Measurements from ENCODE around the gene LRRC2.

The LRRC2 gene

DNA sequence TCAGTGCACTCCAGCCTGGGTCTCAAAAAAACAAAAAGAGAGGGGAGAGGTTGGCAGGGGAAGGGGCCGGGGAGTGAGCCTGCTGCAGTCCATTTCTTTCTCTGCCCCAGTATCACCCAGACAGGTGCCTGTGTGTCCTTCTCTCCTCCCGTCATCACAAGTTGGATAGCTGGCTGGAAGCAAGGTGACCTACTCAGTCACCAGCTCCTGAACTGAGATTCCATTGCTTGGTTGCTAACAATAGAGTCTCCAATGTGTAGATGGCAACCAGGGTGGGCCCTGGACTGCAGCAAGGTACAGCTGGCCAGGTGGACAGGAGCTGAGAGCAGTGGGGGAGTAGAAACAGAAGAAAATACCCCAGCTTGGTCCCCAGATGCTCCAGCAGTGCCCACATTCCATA is 4.6 kb downstream of the LRRC2 start:
- H3K27ac ChIP-seq, result no peak overlapping the region
- no peak for TF ChIP-seq ZFX (IDR thresholded peaks at IDR 0.05; ENCODE audit: borderline replicate concordance)
- TF ChIP-seq, protein P1, sequence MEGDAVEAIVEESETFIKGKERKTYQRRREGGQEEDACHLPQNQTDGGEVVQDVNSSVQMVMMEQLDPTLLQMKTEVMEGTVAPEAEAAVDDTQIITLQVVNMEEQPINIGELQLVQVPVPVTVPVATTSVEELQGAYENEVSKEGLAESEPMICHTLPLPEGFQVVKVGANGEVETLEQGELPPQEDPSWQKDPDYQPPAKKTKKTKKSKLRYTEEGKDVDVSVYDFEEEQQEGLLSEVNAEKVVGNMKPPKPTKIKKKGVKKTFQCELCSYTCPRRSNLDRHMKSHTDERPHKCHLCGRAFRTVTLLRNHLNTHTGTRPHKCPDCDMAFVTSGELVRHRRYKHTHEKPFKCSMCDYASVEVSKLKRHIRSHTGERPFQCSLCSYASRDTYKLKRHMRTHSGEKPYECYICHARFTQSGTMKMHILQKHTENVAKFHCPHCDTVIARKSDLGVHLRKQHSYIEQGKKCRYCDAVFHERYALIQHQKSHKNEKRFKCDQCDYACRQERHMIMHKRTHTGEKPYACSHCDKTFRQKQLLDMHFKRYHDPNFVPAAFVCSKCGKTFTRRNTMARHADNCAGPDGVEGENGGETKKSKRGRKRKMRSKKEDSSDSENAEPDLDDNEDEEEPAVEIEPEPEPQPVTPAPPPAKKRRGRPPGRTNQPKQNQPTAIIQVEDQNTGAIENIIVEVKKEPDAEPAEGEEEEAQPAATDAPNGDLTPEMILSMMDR (IDR thresholded peaks at IDR 0.05), result no peak

DNA sequence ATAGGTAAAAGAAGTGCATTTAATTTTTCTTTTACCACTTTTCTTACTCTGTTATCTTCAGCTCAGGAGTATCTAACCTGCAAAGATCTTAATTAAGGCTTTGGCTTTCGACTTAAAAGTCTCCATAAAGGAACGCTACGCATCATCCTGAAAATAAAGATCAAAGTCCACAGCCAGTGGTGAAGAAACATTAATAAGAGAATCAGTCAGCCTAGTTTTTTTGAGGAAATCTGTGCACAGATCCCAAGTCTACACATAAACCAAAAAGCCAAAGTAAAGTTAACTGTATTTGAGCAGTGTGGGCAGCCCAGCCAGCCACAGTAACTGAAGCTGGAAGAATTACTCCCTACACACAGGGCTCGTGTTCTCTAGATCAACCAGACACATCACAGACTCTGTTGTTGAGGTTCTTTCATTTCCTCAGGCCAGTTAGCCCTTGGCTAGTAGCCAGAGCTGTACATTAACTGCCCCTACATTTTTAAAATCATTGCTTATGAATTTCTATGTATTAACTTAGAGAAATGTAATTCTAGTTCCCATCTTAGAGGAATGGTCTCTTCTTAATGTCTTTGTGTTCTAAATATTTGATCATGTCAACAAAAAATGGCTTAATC is 6.9 kb downstream of the LRRC2 start:
- no peak overlapping the region; the same call in 1 of the 2 replicates for H3K27ac ChIP-seq
- TF ChIP-seq, protein P1 (IDR thresholded peaks at IDR 0.05), result no peak
- no peak for TF ChIP-seq ZFX (IDR thresholded peaks at IDR 0.05; ENCODE audit: borderline replicate concordance)

DNA sequence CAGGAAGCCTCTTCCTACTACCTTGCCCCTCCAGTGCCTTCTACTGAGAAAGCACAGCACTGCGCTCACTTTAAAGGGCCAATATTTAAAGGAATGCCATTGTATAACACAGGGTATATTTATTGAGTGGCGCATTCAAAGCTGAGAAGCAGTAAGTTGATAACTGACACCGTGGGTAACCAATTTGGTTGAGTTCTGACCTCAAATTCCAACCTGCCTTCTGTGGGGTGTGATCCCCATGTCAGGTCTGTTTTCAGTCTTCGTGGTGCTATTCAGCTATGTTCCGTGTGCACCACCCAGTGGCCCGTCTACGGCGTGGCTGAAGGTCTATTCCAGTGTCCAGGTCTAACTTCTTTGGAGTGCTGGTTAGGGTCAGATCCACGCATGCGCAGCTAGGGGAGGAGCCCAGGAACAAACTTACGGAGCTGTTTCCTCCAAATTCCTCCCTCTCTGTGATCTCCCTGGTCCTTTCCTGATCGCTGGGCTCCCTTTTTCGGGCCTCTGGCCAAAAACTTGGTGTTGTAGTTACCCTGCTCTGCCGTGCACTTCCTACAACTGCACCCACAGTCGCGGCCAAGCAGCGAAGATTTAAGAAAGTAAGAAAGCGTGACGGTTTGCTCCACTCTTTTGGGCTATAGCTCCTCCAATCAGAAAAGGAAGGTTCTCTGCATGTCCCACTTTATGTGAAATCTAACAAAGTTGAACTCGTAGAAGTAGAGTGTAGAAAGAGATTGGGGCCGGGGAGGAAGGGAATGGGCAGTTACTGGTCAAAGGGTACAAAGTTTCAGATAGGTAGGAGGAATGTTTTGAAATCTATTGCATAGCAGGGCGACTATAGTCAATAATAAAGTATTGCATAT is 7.7 kb downstream of the LRRC2 start:
- TF ChIP-seq ZFX (IDR thresholded peaks at IDR 0.05; ENCODE audit: borderline replicate concordance), result no peak
- TF ChIP-seq, protein P1 (IDR thresholded peaks at IDR 0.05), result peak; percentile 86
- H3K27ac ChIP-seq, result peak overlapping the region; percentile 22; the same call in 1 of the 2 replicates

DNA sequence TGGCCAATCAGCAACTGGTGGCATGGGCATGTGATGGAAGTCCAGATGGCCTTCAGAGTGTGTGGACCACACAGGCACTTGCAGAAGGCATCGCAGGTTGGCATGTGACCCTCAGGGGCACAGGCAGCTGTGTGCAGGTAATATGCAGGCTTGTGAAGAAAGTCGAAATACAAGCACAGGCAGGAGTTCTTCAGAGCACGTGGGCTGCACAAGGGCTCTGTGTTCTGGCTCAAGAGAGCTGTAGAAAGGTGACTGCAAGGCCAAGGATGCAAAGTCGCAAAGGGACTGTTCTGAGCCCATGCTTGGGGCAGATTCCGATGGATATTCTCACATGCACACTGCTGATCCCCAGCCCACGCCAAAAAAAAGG is 8.3 kb downstream of the LRRC2 start:
- H3K27ac ChIP-seq, result no peak overlapping the region
- no peak for TF ChIP-seq ZFX (IDR thresholded peaks at IDR 0.05; ENCODE audit: borderline replicate concordance)
- TF ChIP-seq, protein P1 (IDR thresholded peaks at IDR 0.05), result no peak

DNA sequence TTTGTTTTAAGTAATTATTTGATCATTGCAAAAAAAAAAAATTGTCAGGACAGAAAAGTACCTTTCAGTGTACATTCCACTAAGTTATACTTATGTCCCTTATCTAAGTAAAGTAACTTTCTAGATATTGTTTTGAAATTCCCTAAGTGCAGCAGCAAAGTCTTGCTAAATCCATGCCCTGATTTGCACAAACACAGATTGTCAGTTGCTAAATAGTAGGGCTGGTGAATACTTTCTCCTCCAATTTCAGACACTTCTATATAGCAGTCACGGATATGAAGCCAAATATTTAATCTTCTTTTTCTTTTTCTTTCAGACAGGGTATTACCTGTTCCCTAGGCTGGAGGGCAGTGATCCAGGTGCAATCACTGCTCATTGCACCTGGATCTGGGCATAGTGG is 12.9 kb downstream of the LRRC2 start:
- TF ChIP-seq, protein P1 (IDR thresholded peaks at IDR 0.05), result no peak
- TF ChIP-seq ZFX (IDR thresholded peaks at IDR 0.05; ENCODE audit: borderline replicate concordance), result no peak
- H3K27ac ChIP-seq, result no peak overlapping the region

DNA sequence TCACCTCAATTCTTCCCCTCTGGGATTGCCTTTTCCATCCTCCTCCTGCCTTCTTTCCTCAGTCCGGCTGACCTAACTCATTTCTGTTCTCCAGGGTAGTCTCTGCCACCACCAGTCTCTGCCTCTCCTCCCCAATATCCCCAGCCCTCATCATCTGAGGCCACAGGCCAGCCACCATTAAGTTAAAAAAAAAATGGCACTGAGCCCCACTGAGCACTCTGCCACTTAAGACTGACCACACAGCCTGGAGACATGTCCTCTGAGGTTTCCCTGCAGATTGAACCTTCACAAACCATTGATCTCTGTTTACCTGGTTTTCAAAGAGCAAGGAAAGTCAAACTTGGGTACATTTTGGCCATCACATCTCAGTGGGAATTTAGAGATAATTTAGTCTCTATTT is 13.6 kb downstream of the LRRC2 start:
- TF ChIP-seq ZFX (IDR thresholded peaks at IDR 0.05; ENCODE audit: borderline replicate concordance), result no peak
- TF ChIP-seq, protein P1 (IDR thresholded peaks at IDR 0.05), result no peak
- no peak overlapping the region for H3K27ac ChIP-seq

DNA sequence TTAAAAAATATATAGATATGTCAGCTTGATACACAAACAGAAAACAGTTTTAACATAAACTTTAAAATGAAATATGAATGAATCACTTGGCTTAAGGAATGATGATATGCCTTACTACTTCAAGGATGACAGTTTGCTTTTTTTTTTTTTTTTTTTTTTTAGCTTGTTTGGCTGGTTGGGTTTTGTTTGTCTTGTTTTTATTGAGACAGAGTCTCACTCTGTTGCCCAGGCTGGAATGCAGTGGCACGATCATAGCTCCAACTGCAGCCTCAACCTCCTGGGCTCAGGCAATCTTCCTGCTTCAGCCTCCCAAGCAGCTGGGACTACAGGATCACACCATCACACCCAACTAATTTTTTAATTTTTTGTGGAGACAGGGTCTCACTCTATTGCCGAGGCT is 14.5 kb downstream of the LRRC2 start:
- TF ChIP-seq, protein P1 (IDR thresholded peaks at IDR 0.05), result no peak
- no peak for TF ChIP-seq ZFX (IDR thresholded peaks at IDR 0.05; ENCODE audit: borderline replicate concordance)
- H3K27ac ChIP-seq, result no peak overlapping the region
